MM.1S (cell line): ENCODE measurements around the gene RASL10B.
A peak's percentile ranks its signal among the peaks of the same experiment; 100 is the strongest.

Source experiments
- DNase-seq: peaks from one replicate; pipeline ENCODE4 v3.0.0-alpha.2; 2015
- H2AFZ ChIP-seq: fragments of 300-600 bp; sonication (generic); 2 replicates; pipeline ENCODE4 v1.6.0; 2016; ENCODE audit warnings: antibody characterized with exemption, low read length
- H3F3A ChIP-seq: fragments of 300-600 bp; sonication (generic); 2 replicates; pipeline ENCODE4 v1.6.1; 2016; ENCODE audit warnings: mild to moderate bottlenecking, antibody characterized with exemption, low read length, moderate library complexity, mixed read lengths; ENCODE audit not compliant: insufficient read depth
- H3K27ac ChIP-seq: fragments of 300-600 bp; sonication (generic); 2 replicates; pipeline ENCODE4 v1.5.1; 2016; ENCODE audit warnings: mild to moderate bottlenecking, low read length
- H3K27me3 ChIP-seq: fragments of 300-600 bp; sonication (generic); replicated peaks from 2 replicates; pipeline ENCODE4 v1.6.0; 2016; ENCODE audit warnings: low read length; ENCODE audit not compliant: insufficient read depth
- H3K36me3 ChIP-seq: fragments of 300-600 bp; sonication (generic); replicated peaks from 2 replicates; pipeline ENCODE4 v1.6.1; 2016; ENCODE audit warnings: mild to moderate bottlenecking, low read length, mixed read lengths; ENCODE audit not compliant: insufficient read depth
- H3K4me1 ChIP-seq: fragments of 300-600 bp; sonication (generic); 2 replicates; pipeline ENCODE4 v1.6.1; 2016; ENCODE audit warnings: low read length, mixed read lengths
- H3K4me2 ChIP-seq: fragments of 300-600 bp; sonication (generic); 2 replicates; pipeline ENCODE4 v1.6.0; 2016; ENCODE audit warnings: low read depth, low read length
- H3K4me3 ChIP-seq: fragments of 300-600 bp; sonication (generic); 2 replicates; pipeline ENCODE4 v1.5.1; 2016; ENCODE audit warnings: low read length, mixed read lengths
- H3K79me2 ChIP-seq: fragments of 300-600 bp; sonication (generic); 2 replicates; pipeline ENCODE4 v1.6.1; 2016; ENCODE audit warnings: mixed run types, low read length, mixed read lengths
- H3K9ac ChIP-seq: fragments of 300-600 bp; sonication (generic); 2 replicates; pipeline ENCODE4 v1.6.1; 2016; ENCODE audit warnings: low read length, mixed read lengths
- H3K9me2 ChIP-seq: fragments of 300-600 bp; sonication (generic); replicated peaks from 2 replicates; pipeline ENCODE4 v1.6.1; 2016; ENCODE audit warnings: mild to moderate bottlenecking, low read length, mixed read lengths; ENCODE audit not compliant: insufficient read depth
- H3K9me3 ChIP-seq: fragments of 300-600 bp; sonication (generic); replicated peaks from 2 replicates; pipeline ENCODE4 v1.6.1; 2016; ENCODE audit warnings: mild to moderate bottlenecking, low read length, mixed read lengths; ENCODE audit not compliant: insufficient read depth
- H4K20me1 ChIP-seq: fragments of 300-600 bp; sonication (generic); 2 replicates; pipeline ENCODE4 v1.6.1; 2016; ENCODE audit warnings: mild to moderate bottlenecking, low read length, moderate library complexity, mixed read lengths; ENCODE audit not compliant: insufficient read depth
- EZH2 ChIP-seq: fragments of 300-600 bp; sonication (generic); optimal IDR thresholded peaks from 2 replicates; pipeline ENCODE3; 2017; ENCODE audit warnings: low read depth, mild to moderate bottlenecking, antibody characterized with exemption, low read length, mixed read lengths
- EZH2phosphoT487 ChIP-seq: fragments of 300-600 bp; sonication (generic); IDR thresholded peaks from 2 replicates; pipeline ENCODE4 v1.6.1; 2018; ENCODE audit warnings: antibody characterized with exemption, low read length
- TF ChIP-seq, protein P1 (sequence below): fragments of 300-600 bp; sonication (generic); IDR thresholded peaks from 2 replicates; pipeline ENCODE4 v1.5.1; 2016; ENCODE audit warnings: antibody characterized with exemption, low read length, mixed read lengths

RASL10B gene

DNA sequence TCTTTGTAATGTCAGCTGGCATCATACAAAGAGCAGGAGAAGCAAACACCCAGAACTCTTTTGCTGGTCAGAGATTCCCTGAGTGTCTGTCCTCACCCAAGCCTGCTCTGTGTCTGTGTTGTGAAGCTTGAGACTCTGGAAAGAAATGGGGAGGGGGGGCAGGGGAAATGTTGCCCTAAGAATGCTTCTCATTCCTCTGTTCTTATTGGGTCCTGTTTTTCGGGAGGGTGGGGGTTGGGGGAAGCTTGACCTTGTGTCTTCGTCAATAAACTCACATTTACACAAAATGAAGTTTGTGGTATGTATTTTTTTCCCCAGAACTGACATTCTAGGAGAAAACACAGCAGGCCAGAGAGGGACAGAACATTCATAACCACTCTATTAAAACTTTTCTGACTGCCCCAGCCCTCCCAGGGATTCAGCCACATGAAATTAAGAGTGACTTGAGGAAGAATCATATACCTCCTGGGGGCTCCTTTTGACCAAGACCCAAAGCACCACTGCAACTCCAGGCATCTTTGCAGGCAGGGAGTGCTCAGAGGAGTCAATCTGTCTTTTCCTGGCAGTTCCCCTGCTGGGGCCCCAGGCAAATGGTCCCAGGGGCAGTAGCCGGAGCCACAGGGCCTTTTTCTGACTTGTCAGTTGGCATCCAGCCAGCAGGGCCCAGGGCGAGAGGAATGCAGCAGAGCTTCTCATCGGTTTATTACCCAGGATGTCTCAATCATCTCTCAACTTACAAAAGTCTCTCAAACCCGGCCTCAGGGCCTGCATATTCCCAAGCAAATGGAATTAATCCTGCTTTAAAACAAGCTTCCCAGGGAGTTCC lies 5.1 kb upstream of the RASL10B start:
- Histone ChIP-seq H3K4me1 (peaks cover 18% of the 10 kb centered on the region), H2AFZ (no peak overlapping the region), H3K9ac (no peak overlapping the region), H3K9me3 (no peaks in the 10 kb centered on the region), H3K9me2 (no peaks in the 10 kb centered on the region), H3K4me3 (no peak overlapping the region), H3F3A (no peaks in the 10 kb centered on the region), H3K79me2 (no peaks in the 10 kb centered on the region), H4K20me1 (no peaks in the 10 kb centered on the region), H3K36me3 (no peaks in the 10 kb centered on the region), H3K27me3 (no peaks in the 10 kb centered on the region), H3K27ac (peak overlapping the region; percentile 12; the same call in 1 of the 2 replicates), H3K4me2 (no peak overlapping the region)
- no peak for TF ChIP-seq EZH2phosphoT487
- TF ChIP-seq, protein P1, sequence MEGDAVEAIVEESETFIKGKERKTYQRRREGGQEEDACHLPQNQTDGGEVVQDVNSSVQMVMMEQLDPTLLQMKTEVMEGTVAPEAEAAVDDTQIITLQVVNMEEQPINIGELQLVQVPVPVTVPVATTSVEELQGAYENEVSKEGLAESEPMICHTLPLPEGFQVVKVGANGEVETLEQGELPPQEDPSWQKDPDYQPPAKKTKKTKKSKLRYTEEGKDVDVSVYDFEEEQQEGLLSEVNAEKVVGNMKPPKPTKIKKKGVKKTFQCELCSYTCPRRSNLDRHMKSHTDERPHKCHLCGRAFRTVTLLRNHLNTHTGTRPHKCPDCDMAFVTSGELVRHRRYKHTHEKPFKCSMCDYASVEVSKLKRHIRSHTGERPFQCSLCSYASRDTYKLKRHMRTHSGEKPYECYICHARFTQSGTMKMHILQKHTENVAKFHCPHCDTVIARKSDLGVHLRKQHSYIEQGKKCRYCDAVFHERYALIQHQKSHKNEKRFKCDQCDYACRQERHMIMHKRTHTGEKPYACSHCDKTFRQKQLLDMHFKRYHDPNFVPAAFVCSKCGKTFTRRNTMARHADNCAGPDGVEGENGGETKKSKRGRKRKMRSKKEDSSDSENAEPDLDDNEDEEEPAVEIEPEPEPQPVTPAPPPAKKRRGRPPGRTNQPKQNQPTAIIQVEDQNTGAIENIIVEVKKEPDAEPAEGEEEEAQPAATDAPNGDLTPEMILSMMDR, result no peak
- DNase-seq, result no peak

DNA sequence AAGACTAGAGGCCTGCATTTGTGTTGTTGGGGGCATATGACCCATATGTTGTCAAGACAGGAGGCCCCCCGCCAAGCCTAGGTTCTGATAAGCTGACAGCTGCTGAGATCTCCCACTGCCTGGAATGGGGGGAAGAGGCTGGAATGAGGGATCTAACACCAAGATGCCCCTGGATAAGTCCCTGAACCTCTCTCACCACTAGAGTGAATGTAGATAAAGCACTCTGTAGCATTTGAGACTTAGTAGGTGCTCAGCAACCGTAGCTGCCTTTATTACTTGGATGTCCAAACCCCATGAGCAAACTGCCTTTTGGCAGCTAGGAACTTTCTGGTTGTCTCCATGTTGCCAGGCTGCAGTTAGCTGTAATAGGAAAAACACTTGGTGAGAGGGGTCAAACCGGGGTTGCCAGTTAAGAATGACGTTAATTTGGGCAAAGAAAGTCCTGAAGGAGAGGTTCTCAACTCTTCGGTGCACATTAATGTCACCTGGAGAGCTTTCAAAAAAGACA lies 4.4 kb upstream of the RASL10B start:
- peak overlapping the region; percentile 12; the same call in 1 of the 2 replicates for H3K27ac ChIP-seq
- H3K27me3 ChIP-seq, result no peaks in the 10 kb centered on the region
- no peak overlapping the region for H2AFZ ChIP-seq
- H3K9me2 ChIP-seq, result no peaks in the 10 kb centered on the region
- peaks cover 18% of the 10 kb centered on the region for H3K4me1 ChIP-seq
- no peaks in the 10 kb centered on the region for H3F3A ChIP-seq
- no peaks in the 10 kb centered on the region for H3K79me2 ChIP-seq
- no peaks in the 10 kb centered on the region for H3K9me3 ChIP-seq
- no peak for DNase-seq
- no peak overlapping the region for H3K4me2 ChIP-seq
- no peak for TF ChIP-seq EZH2
- TF ChIP-seq EZH2phosphoT487, result no peak
- TF ChIP-seq, protein P1, result no peak
- no peaks in the 10 kb centered on the region for H3K36me3 ChIP-seq
- no peaks in the 10 kb centered on the region for H4K20me1 ChIP-seq
- no peak overlapping the region for H3K4me3 ChIP-seq
- H3K9ac ChIP-seq, result no peak overlapping the region

DNA sequence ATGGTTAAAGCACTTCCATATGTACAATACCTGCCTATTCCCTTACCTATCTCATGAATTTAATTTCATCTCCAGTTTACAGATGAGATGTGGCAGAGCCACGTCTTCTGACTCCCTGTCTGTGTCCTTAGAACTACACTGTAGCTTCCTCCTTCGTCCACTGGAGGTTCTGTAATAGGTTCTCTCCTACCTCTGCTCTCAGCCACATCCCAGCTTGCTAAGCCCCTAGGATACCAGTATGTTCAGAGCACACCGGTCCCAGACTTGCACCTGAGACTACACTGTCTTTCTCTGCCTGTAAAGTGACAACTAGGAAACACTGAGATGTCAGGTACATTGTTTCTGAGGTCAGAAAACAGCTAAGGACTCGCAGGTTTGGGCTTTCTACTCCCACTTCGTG lies 3.8 kb upstream of the RASL10B start:
- no peak overlapping the region for H3K9ac ChIP-seq
- no peak for TF ChIP-seq EZH2phosphoT487
- TF ChIP-seq, protein P1, result no peak
- no peak for TF ChIP-seq EZH2
- no peak for DNase-seq
- peaks cover 18% of the 10 kb centered on the region for H3K4me1 ChIP-seq
- no peak overlapping the region for H3K4me3 ChIP-seq
- H3K27me3 ChIP-seq, result no peaks in the 10 kb centered on the region
- H3K27ac ChIP-seq, result peak overlapping the region; percentile 12; the same call in 1 of the 2 replicates
- no peaks in the 10 kb centered on the region for H3K79me2 ChIP-seq
- no peak overlapping the region for H3K4me2 ChIP-seq
- H4K20me1 ChIP-seq, result no peaks in the 10 kb centered on the region
- no peaks in the 10 kb centered on the region for H3F3A ChIP-seq
- no peaks in the 10 kb centered on the region for H3K9me2 ChIP-seq
- no peak overlapping the region for H2AFZ ChIP-seq
- no peaks in the 10 kb centered on the region for H3K36me3 ChIP-seq
- no peaks in the 10 kb centered on the region for H3K9me3 ChIP-seq
